Colon (tissue), 2 donors: ENCODE results near the gene PABPC4L.
A peak's percentile ranks its signal among the peaks of the same experiment; 100 is the strongest.
"Not testable (repeated sequence)": the region's sequence is repeated elsewhere in the genome, so short reads cannot be mapped to it uniquely, and the experiment has no call there.

Experiments
- FAIRE-seq: peaks from 2 replicates; lab custom pipeline; 2012; peaks lifted over from hg19 to GRCh38; lab: Jason Lieb, UNC
- donor health status: control.
- donor health status: control.

Gene PABPC4L

GRCh38 chr4:134201216-134202161, at the start of gene PABPC4L:
PABPC4L (minus strand) TSS chr4:134201789; CDS start chr4:134201019, 770 bp downstream.
- no peak for FAIRE-seq

DNA sequence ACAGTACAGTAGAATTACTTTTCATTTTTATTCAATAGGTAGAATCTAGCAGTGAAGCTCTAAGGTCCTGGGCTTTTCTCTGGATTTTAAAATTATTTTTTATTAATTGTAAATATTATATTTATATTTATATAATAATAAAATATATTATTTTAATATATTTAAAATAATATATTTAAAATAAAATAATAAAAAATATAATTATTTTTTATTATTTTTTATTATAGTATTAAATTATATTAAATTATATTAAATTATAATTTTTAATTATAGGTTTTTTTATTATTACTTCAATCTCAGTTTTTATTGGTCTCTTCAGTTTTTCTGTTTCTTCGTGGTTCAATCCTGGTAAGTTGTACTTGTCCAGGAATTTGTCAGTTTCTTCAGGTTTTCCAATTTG, 49.7 kb upstream of the PABPC4L start:
- peak; percentile 98 for FAIRE-seq

DNA sequence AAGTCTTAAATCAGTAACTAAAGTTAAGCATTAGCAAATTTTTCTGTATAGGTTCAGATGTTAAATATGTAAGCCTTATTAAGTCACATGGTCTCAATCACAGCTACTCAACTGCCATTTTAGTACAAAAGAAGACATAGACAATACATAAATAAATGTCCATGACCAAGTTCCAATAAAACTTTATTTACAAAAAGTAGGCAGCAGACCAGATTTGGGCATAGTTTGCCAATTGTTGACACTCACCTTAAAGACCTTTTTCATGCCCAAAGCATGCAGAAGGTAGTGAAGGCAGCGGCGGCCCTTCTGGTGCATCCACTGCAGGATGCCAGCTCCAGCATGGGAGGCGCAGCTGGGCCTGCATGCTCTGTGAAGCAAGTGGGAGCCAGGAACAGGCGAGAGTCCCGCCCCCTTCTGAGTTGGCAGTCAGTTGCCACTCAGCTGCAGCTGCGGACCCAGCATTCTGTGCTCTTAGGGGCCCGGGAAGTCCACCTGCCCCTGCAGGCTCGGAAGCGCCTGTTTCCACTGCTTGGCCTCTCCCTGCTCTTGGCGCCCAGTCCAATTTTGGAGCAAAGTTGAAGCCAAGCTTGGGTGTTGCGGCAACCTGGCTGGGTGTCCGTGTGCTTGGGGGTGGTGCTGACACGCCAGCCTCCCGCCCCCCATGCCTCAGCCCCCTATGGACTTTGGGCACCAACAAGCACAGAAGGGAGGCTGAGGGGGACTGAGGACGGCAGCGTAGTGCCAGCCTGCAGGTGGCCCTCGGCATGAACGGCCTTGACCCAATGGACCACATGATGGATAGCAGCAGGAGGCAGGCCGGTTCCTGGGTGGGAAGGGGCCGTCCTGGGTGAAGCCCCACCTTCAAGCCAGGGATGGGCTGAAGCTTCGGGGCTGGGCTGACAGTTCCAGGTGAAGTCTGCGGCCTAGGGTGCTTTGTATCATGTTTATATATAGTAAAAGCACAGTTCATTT, 42.4 kb upstream of the PABPC4L start:
- no peak for FAIRE-seq

DNA sequence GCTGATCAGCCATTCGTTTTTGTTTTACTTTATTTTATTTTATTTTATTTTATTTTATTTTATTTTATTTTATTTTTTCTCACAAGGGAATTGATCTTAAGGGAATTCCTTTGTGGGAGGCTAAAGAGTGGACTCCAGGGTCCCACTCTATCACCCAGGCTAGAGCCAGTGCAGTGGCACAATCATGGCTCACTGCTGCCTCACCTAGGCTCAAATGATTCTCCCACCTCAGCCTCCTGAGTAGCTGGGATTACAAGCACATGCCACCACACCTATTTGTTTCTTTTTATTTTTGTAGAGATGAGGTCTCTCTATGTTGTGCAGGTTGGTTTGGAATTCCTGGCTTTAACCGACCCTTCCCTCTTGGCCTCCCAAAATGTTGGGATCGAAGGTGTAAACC, 17.5 kb upstream of the PABPC4L start:
- no peak for FAIRE-seq

- FAIRE-seq = no peak
Measured at GRCh38 chr4:134216411-134216810, 14.8 kb upstream of the PABPC4L start.

DNA sequence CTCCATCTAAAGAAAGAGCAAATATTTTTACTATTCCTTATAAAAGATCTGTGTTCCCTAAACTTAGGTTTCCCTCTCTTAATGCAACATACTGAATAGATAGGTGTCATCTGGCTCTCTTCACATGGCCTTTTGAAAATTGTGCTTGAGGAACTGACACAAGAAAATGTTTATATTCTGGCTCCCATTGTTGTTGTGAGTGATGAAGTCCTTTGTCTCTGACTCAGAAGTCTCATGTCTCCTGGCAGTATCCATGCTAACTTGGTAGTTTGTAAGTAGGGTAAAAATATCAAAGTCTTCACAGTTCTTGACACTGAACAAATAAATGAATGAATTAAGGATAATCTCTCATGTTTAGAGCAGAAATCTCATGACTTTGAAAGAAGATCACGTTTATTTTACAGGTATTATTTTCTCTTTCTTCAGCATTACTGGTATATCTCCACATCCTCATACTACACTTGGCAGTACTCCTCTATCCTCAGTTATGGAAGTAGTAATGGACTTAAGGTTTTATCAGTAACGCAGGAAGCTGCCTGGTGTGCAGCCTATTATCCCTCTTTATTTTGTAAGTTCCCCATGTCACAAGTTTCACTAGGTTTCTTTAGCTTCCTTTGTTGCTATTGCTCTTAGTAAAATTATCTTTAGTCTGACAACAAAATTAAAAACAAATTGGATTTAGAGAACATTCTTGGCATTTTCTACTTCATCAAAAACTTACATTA, 14.2 kb upstream of the PABPC4L start:
- no peak for FAIRE-seq

GRCh38 chr4:134207955-134208354, 6.4 kb upstream of the PABPC4L start:
- FAIRE-seq = not testable (repeated sequence)

GRCh38 chr4:134202166-134202956, 772 bp upstream of the PABPC4L start:
- no peak for FAIRE-seq

- no peak for FAIRE-seq
Measured at GRCh38 chr4:134200811-134201215, 776 bp downstream of the PABPC4L start.

- no peak for FAIRE-seq
Measured at GRCh38 chr4:134189949-134190348, 11.6 kb downstream of the PABPC4L start.

DNA sequence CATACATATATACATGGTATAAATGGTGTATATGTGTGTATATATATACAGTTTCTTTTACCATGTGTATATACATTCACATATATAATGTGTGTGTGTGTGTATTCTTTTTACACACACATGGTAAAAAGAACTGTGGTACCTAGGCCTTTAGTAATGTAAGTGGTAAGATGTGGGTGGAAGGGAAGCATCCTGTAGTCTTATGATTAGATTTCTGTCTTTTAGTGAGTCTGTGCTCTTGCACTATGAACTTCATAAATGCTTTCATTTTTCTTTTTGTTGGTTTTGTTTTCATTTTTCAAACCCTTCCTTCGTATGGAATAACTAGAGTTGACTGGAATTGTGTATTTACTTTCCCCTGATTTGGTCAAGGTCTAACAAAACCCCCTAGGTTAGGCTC, 12.1 kb downstream of the PABPC4L start:
- no peak for FAIRE-seq

DNA sequence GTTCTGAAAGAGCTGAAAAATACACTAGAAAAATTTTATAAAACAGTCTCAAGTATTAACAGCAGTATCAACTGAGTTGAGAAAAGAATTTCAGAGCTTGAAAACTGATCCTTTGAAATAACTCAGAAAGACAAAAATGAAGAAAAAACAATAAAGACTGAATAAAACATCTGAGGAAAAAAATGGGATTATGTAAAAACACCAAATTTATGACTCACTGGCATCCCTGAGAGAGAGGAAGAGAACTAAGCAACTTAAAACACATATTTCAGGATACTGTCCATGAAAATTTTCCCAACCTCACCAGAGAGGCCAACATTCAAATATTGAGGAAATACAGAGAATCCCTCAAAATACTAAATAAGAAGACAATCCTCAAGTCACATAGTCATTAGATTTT, 22.9 kb downstream of the PABPC4L start:
- no peak for FAIRE-seq

DNA sequence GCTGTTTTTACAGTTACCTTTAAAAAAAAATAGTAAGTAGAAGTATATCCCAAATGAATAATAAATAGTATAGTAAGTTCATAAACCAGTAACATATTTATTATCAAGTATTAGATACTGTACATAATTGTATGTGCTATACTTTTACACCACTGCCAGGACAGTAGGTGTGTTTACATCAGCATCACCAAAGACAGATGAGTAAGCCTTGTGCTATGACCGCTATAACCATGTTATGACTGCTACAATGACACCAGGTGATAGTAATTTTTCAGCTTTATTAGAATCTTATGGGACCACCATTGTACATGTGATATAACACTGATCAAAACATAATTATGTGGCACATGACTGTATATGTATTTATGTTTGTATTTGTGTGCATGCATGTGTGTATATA, 27.3 kb downstream of the PABPC4L start:
- no peak for FAIRE-seq

DNA sequence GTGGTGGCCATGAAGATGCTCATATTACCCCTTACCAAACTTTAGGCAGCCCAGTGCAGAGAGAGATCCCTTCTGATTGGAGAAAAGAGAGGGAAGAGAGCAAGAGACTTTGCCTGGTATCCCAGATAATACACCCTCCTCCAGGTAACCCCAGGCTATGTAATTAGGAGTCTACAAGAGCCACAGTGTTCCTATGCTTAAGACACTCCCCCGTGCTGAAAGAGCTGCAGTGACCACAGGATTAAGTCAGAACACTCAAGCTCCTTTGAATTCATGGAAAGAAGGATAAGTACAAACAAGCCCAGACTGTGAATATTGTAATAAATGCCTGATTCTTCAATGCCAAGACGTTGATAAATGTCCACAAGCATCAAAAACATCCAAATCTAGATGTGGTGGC, 41.4 kb downstream of the PABPC4L start:
- FAIRE-seq = no peak

GRCh38 chr4:134154097-134154496, 47.5 kb downstream of the PABPC4L start:
- FAIRE-seq = no peak

GRCh38 chr4:134147941-134148340, 53.6 kb downstream of the PABPC4L start:
- no peak for FAIRE-seq
